B cell (primary cell): Measurements from ENCODE around the gene CARMIL3. TPM values are rescaled to one million over a fixed set of nuclear protein-coding genes. Genes with fewer than 3 reads are reported as not detected.

Experiments
- ATAC-seq: fragments of 200-7000 bp; cut with Tn5 transposase; one replicate; pipeline ENCODE4 v1.10.0; 2021; ENCODE audit warnings: low read depth, mild to moderate bottlenecking, moderate number of reproducible peaks, moderate library complexity
- CTCF ChIA-PET: fragments of 350-600 bp; sonication (Branson Sonifier 250); formaldehyde crosslinking; loops from one replicate; lab custom pipeline; 2021; ENCODE audit warnings: antibody characterized with exemption, inconsistent platforms; lab: Charles Lee
- POLR2A ChIA-PET: fragments of 350-600 bp; sonication (Branson Sonifier 250); formaldehyde crosslinking; loops from one replicate; lab custom pipeline; 2021; ENCODE audit warnings: antibody characterized with exemption; lab: Charles Lee
- DNase-seq: peaks from one replicate; pipeline ENCODE4 v3.0.0; 2013
- H2AFZ ChIP-seq: 2 replicates; pipeline ENCODE4 v1.6.1; 2012; ENCODE audit warnings: mild to moderate bottlenecking, low read depth, low read length; ENCODE audit not compliant: insufficient read depth, poor library complexity, severe bottlenecking
- H3K27ac ChIP-seq, 2 donors: 1 replicate in 1 of 2; 2 replicates in 1 of 2; pipeline ENCODE4 v1.5.1; 2012 to 2013; ENCODE audit warnings: low read length in 2 of 2, mild to moderate bottlenecking in 2 of 2, moderate library complexity in 1 of 2
- H3K27me3 ChIP-seq, 4 experiments: fragments of 200-600 bp in 1 of 4; sonication (generic) in 1 of 4; replicated peaks in 1 of 4; 1 replicate in 2 of 4; 2 replicates in 2 of 4; pipeline versions ENCODE4 v1.6.1 to v1.7.0; 2013 to 2016; ENCODE audit warnings: low read length in 3 of 4, mild to moderate bottlenecking in 2 of 4, mixed read lengths in 1 of 4, moderate library complexity in 1 of 4; ENCODE audit not compliant: insufficient read depth in 4 of 4, control insufficient read depth in 3 of 4; ENCODE audit errors: control extremely low read depth in 1 of 4
- H3K36me3 ChIP-seq, 2 experiments: replicated peaks in 1 of 2; 1 replicate in 1 of 2; 2 replicates in 1 of 2; pipeline versions ENCODE4 v1.6.1 to v1.7.1; 2013; ENCODE audit warnings: low read length in 1 of 2; ENCODE audit not compliant: insufficient read depth in 2 of 2, control insufficient read depth in 1 of 2; ENCODE audit errors: control extremely low read depth in 1 of 2, extremely low read depth in 1 of 2
- H3K4me1 ChIP-seq, 2 donors: fragments of 200-600 bp in 1 of 2; sonication (generic) in 1 of 2; 1 replicate in 1 of 2; 2 replicates in 1 of 2; pipeline versions ENCODE4 v1.5.1 to v1.6.1; 2013 to 2017; ENCODE audit warnings: low read length in 2 of 2; ENCODE audit not compliant: control insufficient read depth in 2 of 2, insufficient read depth in 2 of 2
- H3K4me2 ChIP-seq: replicated peaks from 2 replicates; pipeline ENCODE3; 2012; ENCODE audit warnings: mild to moderate bottlenecking, low read depth, low read length; ENCODE audit not compliant: poor library complexity, severe bottlenecking
- H3K4me3 ChIP-seq, 5 experiments: fragments of 200-600 bp in 1 of 5; sonication (generic) in 1 of 5; 1 replicate in 3 of 5; 2 replicates in 2 of 5; pipeline versions ENCODE4 v1.5.1 to v1.7.0; 2011 to 2016; ENCODE audit warnings: low read length in 4 of 5, mild to moderate bottlenecking in 4 of 5, low read depth in 2 of 5, control low read depth in 1 of 5, moderate library complexity in 1 of 5; ENCODE audit not compliant: insufficient read depth in 1 of 5; ENCODE audit errors: control extremely low read depth in 1 of 5, extremely low read depth in 1 of 5
- H3K79me2 ChIP-seq: fragments of 200-600 bp; sonication (generic); one replicate; pipeline ENCODE4 v1.6.0; 2016; ENCODE audit warnings: low read length; ENCODE audit not compliant: control insufficient read depth, insufficient read depth
- H3K9ac ChIP-seq: fragments of 200-600 bp; sonication (generic); 2 replicates; pipeline ENCODE4 v1.6.1; 2017; ENCODE audit warnings: mild to moderate bottlenecking, low read length, moderate library complexity
- H3K9me3 ChIP-seq, 3 donors: one replicate each; pipeline versions ENCODE4 v1.6.1 to v1.7.1; 2013; ENCODE audit warnings: low read length in 2 of 3; ENCODE audit not compliant: control insufficient read depth in 2 of 3, insufficient read depth in 1 of 3; ENCODE audit errors: control extremely low read depth in 1 of 3
- H4K20me1 ChIP-seq: 2 replicates; pipeline ENCODE4 v1.6.0; 2012; ENCODE audit warnings: mild to moderate bottlenecking, low read length; ENCODE audit not compliant: insufficient read depth, control insufficient read depth, poor library complexity, severe bottlenecking
- H3K27ac Mint-ChIP-seq: one replicate; pipeline ENCODE4 v1.8.0; 2021; ENCODE audit warnings: mixed read lengths
- H3K27me3 Mint-ChIP-seq: one replicate; pipeline ENCODE4 v1.8.0; 2021; ENCODE audit warnings: mixed read lengths
- H3K4me1 Mint-ChIP-seq: one replicate; pipeline ENCODE4 v1.8.0; 2021; ENCODE audit warnings: mixed read lengths
- H3K4me3 Mint-ChIP-seq: one replicate; pipeline ENCODE4 v1.8.0; 2021; ENCODE audit warnings: mixed read lengths
- H3K9me3 Mint-ChIP-seq: one replicate; pipeline ENCODE4 v1.8.0; 2022; ENCODE audit warnings: mixed read lengths; ENCODE audit not compliant: insufficient read depth
- CTCF ChIP-seq: fragments of 200-600 bp; IDR thresholded peaks from one replicate; pipeline ENCODE4 v1.8.0; 2022; ENCODE audit warnings: antibody characterized with exemption, mild to moderate bottlenecking
- EZH2 ChIP-seq: IDR thresholded peaks from 2 replicates; pipeline ENCODE4 v1.6.1; 2012; ENCODE audit warnings: borderline replicate concordance, low read depth, mild to moderate bottlenecking, moderate library complexity, low read length; ENCODE audit not compliant: insufficient read depth, poor library complexity, severe bottlenecking
- WGBS: methylation state at CpG from one replicate; pipeline ENCODE4 v1.1.5; 2013; ENCODE audit warnings: missing lambda C conversion rate; ENCODE audit not compliant: insufficient coverage; 5-methylcytosine and 5-hydroxymethylcytosine counted together
- intact Hi-C: fragments of 100-400 bp; cut with micrococcal nuclease; formaldehyde crosslinking; loops from one replicate; pipeline ENCODE4 v1.10.0; 2022
- polyA plus RNA-seq: library from polyadenylated mRNA; depleted of rRNA; stranded (reverse); fragments of >200 nt; gene quantifications from 2 replicates; pipeline ENCODE4 v1.2.3, GENCODE V29; 2012
- total RNA-seq, 2 donors: library from RNA; stranded (reverse); fragments of 120-200 nt in 1 of 2; gene quantifications; 1 replicate in 1 of 2; 2 replicates in 1 of 2; pipeline versions ENCODE4 v1.2.3 to v1.2.4, GENCODE V29; 2013 to 2022

Gene CARMIL3
- total and polyA plus RNA-seq, 2 donors (not counting 1 experiment from before 2014, with no cell fraction given), result 1.0 to 7.2 TPM

GRCh38 chr14:24085215-24085614 lies 33.4 kb downstream of the CARMIL3 start:
- Histone ChIP-seq H4K20me1 (no peaks in the 10 kb centered on the region), H3K4me2 (no peak overlapping the region), H3K27me3 (no peaks in the 10 kb centered on the region), H3K9ac (no peak overlapping the region), H2AFZ (no peak overlapping the region), H3K27ac (no peak overlapping the region), H3K4me3 (no peak overlapping the region), H3K79me2 (peaks cover 4% of the 10 kb centered on the region), H3K4me1 (peaks cover 12 to 17% of the 10 kb centered on the region in 2 donors), H3K9me3 (no peaks in the 10 kb centered on the region), H3K36me3 (no peaks in the 10 kb centered on the region)
- no peaks in the 10 kb centered on the region for H3K9me3 Mint-ChIP-seq
- CTCF ChIA-PET, result interaction anchor here (1.2 to 8.0 kb wide), 3 partner anchors 23 to 28 kb away, joined by 3 to 75 read pairs (median 17); no protein-coding TSS in a partner anchor
- no peaks in the 10 kb centered on the region for H3K27me3 Mint-ChIP-seq
- POLR2A ChIA-PET, result no interaction called here
- peaks cover 18% of the 10 kb centered on the region for H3K4me1 Mint-ChIP-seq
- intact Hi-C loops, result no loop called here
- 100% methylated on average over 2 of the region's 3 CpGs for WGBS
- no peak overlapping the region for H3K4me3 Mint-ChIP-seq
- DNase-seq (no peak), ATAC-seq (no peak)
- TF ChIP-seq EZH2 (no peak), CTCF (no peak)
- H3K27ac Mint-ChIP-seq, result no peak overlapping the region

- H3K27ac ChIP-seq, result no peak overlapping the region
- 90% methylated on average over 3 of the region's 3 CpGs for WGBS
- Mint-ChIP-seq H3K27ac (no peak overlapping the region), H3K4me3 (no peak overlapping the region), H3K27me3 (no peaks in the 10 kb centered on the region), H3K9me3 (no peaks in the 10 kb centered on the region), H3K4me1 (peaks cover 17% of the 10 kb centered on the region)
- ATAC-seq (no peak), DNase-seq (no peak)
- intact Hi-C loops, result no loop called here
- ChIA-PET POLR2A (no interaction called here), CTCF (interaction anchor here (1.2 to 8.0 kb wide), 3 partner anchors 22 to 32 kb away, joined by 3 to 75 read pairs (median 17); no protein-coding TSS in a partner anchor)
- H3K9ac ChIP-seq, result no peak overlapping the region
- no peaks in the 10 kb centered on the region for H3K36me3 ChIP-seq
- H3K9me3 ChIP-seq, result no peaks in the 10 kb centered on the region
- TF ChIP-seq EZH2, result no peak
- TF ChIP-seq CTCF, result no peak
- H2AFZ ChIP-seq, result no peak overlapping the region
- peaks cover 5 to 16% of the 10 kb centered on the region in 2 donors for H3K4me1 ChIP-seq
- peaks cover 4% of the 10 kb centered on the region for H3K79me2 ChIP-seq
- no peaks in the 10 kb centered on the region for H4K20me1 ChIP-seq
- H3K27me3 ChIP-seq, result no peaks in the 10 kb centered on the region
- H3K4me2 ChIP-seq, result no peak overlapping the region
- H3K4me3 ChIP-seq, result no peak overlapping the region
Measured at GRCh38 chr14:24086193-24086955, 34.6 kb downstream of the CARMIL3 start.
